Gastrocnemius medialis (tissue), 4 donors: Measurements from ENCODE around the gene ZSCAN30. TPM values are rescaled to one million over a fixed set of nuclear protein-coding genes. Genes with fewer than 3 reads are reported as not detected.

ENCODE experiments used
- ATAC-seq, 2 donors: fragments of 150-250 bp; one replicate each; pipeline ENCODE4 v1.9.1; 2016
- DNase-seq, 2 donors: peaks; one replicate each; pipeline ENCODE4 v3.0.0-alpha.2; 2019
- H3K27ac ChIP-seq, 4 donors: fragments of 200-600 bp; sonication (generic); 1 replicate in 1 of 4; 2 replicates in 3 of 4; pipeline ENCODE4 v1.5.1; 2016 to 2018; ENCODE audit warnings: mild to moderate bottlenecking in 2 of 4, moderate library complexity in 1 of 4
- H3K27me3 ChIP-seq, 3 donors: fragments of 200-600 bp; sonication (generic) in 2 of 3; 1 replicate in 1 of 3; 2 replicates in 2 of 3; pipeline versions ENCODE4 v1.5.1 to v1.6.0; 2016 to 2019; ENCODE audit warnings: mild to moderate bottlenecking in 1 of 3, moderate library complexity in 1 of 3
- H3K36me3 ChIP-seq, 2 donors: fragments of 200-600 bp; sonication (generic) in 1 of 2; one replicate each; pipeline ENCODE4 v1.5.1; 2017 to 2018
- H3K4me1 ChIP-seq, 2 donors: fragments of 200-600 bp; sonication (generic) in 1 of 2; one replicate each; pipeline ENCODE4 v1.5.1; 2016 to 2017; ENCODE audit warnings: mild to moderate bottlenecking in 2 of 2
- H3K4me3 ChIP-seq, 4 donors: fragments of 200-600 bp; sonication (generic) in 3 of 4; 1 replicate in 1 of 4; 2 replicates in 3 of 4; pipeline ENCODE4 v1.5.1; 2016 to 2019; ENCODE audit warnings: mild to moderate bottlenecking in 2 of 4
- H3K9me3 ChIP-seq, 3 donors: fragments of 200-600 bp; sonication (generic) in 2 of 3; 1 replicate in 1 of 3; 2 replicates in 2 of 3; pipeline ENCODE4 v1.5.1; 2016 to 2019
- POLR2A ChIP-seq, 2 donors: fragments of 450-650 bp; IDR thresholded peaks; one replicate each; pipeline ENCODE4 v1.6.1; 2017; ENCODE audit warnings: antibody characterized with exemption in 2 of 2, mild to moderate bottlenecking in 2 of 2, moderate library complexity in 2 of 2
- in situ Hi-C, 4 donors: fragments of 200-750 bp; cut with MboI; loops; one replicate each; pipeline versions ENCODE4 v1.15.0 to v1.8.0; 2017; ENCODE audit warnings: low sequenced_read_pairs in 4 of 4
- intact Hi-C: fragments of 100-400 bp; cut with DNase I; formaldehyde crosslinking; loops from one replicate; pipeline ENCODE4 v1.15.1; 2023; ENCODE audit warnings: low total_unique reads
- total RNA-seq, 4 donors: library from RNA; depleted of rRNA; stranded (reverse); fragments of >200 nt; gene quantifications; one replicate each; pipeline versions ENCODE4 v1.1.0 to v1.2.3, GENCODE V29; 2016
- TF ChIP-seq, protein P1 (sequence below), 5 experiments: fragments of 450-650 bp in 3 of 5; fragments of 200-600 bp in 2 of 5; sonication (generic) in 2 of 5; IDR thresholded peaks in 4 of 5; conservative IDR thresholded peaks in 1 of 5; 1 replicate in 4 of 5; 2 replicates in 1 of 5; pipeline ENCODE4 v1.5.1; 2016 to 2019; ENCODE audit warnings: antibody characterized with exemption in 5 of 5, mild to moderate bottlenecking in 3 of 5, moderate library complexity in 3 of 5

The ZSCAN30 gene
- 10 to 100 TPM in 2 of 4 donors, 1 to 10 TPM in 2; 4.6 to 34.6 (median 8.2) TPM for total RNA-seq

DNA sequence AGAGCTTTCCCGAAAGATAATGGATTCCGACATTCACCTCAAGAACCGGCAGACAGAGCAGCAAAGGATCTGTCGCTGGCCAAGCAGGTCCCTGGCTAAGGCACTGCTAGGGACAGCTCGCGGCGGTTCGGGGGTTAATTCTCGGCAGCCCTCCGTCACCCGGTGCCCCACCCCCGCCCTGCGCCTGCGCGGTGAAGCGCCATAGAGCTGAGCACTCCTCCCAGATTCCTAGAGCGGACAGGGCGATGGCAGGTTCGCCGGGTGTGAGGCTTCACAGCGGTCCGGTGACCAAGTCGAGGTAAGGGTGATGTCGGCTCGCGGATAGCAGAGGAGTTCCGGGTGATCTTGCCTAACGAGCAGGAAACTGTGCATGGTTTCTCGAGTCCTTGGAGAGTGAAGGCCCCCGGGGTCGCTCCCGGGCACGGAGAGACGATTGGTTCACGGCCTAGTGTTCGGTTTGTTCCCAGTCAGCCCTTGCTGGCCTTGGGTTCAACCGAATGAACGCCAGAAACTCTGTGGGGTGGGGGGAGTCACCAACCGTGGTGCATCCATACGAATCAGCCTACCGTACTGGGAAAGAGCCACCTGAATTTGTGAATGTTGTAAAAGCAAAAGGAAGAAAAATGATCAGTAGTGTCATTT, at the start of gene ZSCAN30:
ZSCAN30 (minus strand) TSS at position 136 of the 642 bp plus-strand sequence. CDS start 25,877 bp downstream, outside the sequence.
- in situ Hi-C loops (loop anchor here in 2 of 4 donors (5.0 to 10.0 kb wide), 2 partner anchors 52 to 55 kb away; partner anchors contain the start of gene ZNF24 (in 2 of the 2)), intact Hi-C loops (loop anchor here (1.0 to 2.0 kb wide), 2 partner anchors 50 to 55 kb away; partner anchors contain the start of gene ZNF24)
- ATAC-seq (peak; percentile 98), DNase-seq (peak; percentile 88 to 95)
- Histone ChIP-seq H3K36me3 (peaks cover 0 to 18% of the 10 kb centered on the region in 2 donors), H3K4me1 (peaks cover 21 to 30% of the 10 kb centered on the region in 2 donors), H3K27me3 (no peaks in the 10 kb centered on the region), H3K4me3 (peak within 1 kb of the TSS; percentile 62 to 88 (median 80)), H3K27ac (peak within 1 kb of the TSS; percentile 88 to 92 (median 90)), H3K9me3 (no peaks in the 10 kb centered on the region)
- TF ChIP-seq, protein P1, sequence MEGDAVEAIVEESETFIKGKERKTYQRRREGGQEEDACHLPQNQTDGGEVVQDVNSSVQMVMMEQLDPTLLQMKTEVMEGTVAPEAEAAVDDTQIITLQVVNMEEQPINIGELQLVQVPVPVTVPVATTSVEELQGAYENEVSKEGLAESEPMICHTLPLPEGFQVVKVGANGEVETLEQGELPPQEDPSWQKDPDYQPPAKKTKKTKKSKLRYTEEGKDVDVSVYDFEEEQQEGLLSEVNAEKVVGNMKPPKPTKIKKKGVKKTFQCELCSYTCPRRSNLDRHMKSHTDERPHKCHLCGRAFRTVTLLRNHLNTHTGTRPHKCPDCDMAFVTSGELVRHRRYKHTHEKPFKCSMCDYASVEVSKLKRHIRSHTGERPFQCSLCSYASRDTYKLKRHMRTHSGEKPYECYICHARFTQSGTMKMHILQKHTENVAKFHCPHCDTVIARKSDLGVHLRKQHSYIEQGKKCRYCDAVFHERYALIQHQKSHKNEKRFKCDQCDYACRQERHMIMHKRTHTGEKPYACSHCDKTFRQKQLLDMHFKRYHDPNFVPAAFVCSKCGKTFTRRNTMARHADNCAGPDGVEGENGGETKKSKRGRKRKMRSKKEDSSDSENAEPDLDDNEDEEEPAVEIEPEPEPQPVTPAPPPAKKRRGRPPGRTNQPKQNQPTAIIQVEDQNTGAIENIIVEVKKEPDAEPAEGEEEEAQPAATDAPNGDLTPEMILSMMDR (IDR thresholded peaks at IDR 0.05 in 4 of 5, conservative IDR thresholded peaks at IDR 0.05 in 1 of 5) = peak in 1 of 5 experiments; percentile 24
- TF ChIP-seq POLR2A (IDR thresholded peaks at IDR 0.05) = peak; percentile 51 to 60

DNA sequence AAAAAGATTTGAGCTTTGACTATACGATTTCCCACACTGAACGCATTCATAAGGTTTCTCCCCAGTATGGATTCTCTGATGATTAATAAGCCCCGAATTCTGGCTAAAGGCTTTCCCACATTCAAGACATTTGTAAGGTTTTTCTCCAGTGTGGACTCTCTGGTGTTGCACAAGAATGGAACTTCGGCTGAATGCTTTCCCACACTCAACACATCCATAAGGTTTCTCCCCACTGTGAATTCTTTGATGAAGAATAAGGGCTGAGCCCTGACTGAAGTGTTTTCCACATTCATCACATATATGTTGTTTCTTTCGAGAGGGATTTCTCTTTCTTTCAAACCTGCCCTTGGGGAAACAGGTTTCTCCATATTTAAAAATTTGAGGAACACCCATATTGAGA, 47.3 kb upstream of the ZSCAN30 start:
- no peaks in the 10 kb centered on the region for H3K9me3 ChIP-seq
- H3K4me1 ChIP-seq = peaks cover 31 to 41% of the 10 kb centered on the region in 2 donors
- H3K27me3 ChIP-seq = no peaks in the 10 kb centered on the region
- DNase-seq (no peak), ATAC-seq (no peak)
- peaks cover 0 to 80% of the 10 kb centered on the region in 2 donors for H3K36me3 ChIP-seq
- intact Hi-C loops = no loop called here
- in situ Hi-C loops = no loop called here
- H3K27ac ChIP-seq = no peak overlapping the region
- H3K4me3 ChIP-seq = no peak overlapping the region
- TF ChIP-seq POLR2A (IDR thresholded peaks at IDR 0.05) = no peak
- TF ChIP-seq, protein P1 (IDR thresholded peaks at IDR 0.05 in 4 of 5, conservative IDR thresholded peaks at IDR 0.05 in 1 of 5) = no peak

DNA sequence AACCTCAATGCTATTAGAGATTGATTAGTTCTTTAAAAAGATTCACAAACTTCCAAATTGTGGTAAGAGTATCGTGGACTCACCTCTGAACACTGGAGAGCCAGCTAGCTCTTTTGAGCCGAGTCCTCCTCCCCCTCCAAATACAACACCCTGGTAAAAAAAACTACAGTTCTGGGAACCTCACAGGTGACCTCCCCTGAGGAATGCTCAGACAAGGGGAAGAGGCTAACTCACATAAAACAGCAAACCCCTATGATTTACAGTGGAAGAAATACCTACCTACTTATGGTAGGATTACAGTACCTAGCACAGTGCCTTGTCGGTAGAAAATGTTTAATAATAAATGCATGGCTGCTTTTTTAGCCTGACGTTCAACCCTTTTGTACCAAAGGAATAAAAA, 45.8 kb upstream of the ZSCAN30 start:
- ATAC-seq (no peak), DNase-seq (no peak)
- Histone ChIP-seq H3K27ac (no peak overlapping the region), H3K27me3 (no peaks in the 10 kb centered on the region), H3K4me3 (no peak overlapping the region), H3K4me1 (peaks cover 21 to 27% of the 10 kb centered on the region in 2 donors), H3K36me3 (peaks cover 0 to 92% of the 10 kb centered on the region in 2 donors), H3K9me3 (no peaks in the 10 kb centered on the region)
- in situ Hi-C loops (no loop called here), intact Hi-C loops (no loop called here)
- no peak for TF ChIP-seq POLR2A (IDR thresholded peaks at IDR 0.05)
- TF ChIP-seq, protein P1 (IDR thresholded peaks at IDR 0.05 in 4 of 5, conservative IDR thresholded peaks at IDR 0.05 in 1 of 5) = no peak

DNA sequence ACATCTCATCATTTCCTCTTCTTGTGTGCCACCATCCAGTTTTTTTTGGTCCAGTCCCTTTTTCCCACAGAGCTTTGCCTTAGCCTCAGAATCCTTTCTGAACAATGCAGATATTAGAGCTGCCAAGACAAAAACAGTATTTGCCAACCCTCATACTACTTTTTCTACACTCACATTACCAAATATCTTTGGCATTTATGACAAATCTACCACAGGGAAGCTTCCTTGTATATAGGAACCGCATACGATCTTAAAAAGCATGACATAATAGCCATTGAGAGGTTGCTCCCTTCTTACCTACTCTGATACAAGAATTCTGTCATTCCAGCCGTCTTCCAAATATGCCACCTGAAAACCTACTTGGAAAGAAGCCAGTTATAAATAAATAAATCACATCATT, 44.8 kb upstream of the ZSCAN30 start:
- Histone ChIP-seq H3K36me3 (peaks cover 0 to 86% of the 10 kb centered on the region in 2 donors), H3K4me1 (peaks cover 11 to 18% of the 10 kb centered on the region in 2 donors), H3K9me3 (no peaks in the 10 kb centered on the region), H3K27me3 (no peaks in the 10 kb centered on the region), H3K27ac (no peak overlapping the region), H3K4me3 (no peak overlapping the region)
- TF ChIP-seq, protein P1 (IDR thresholded peaks at IDR 0.05 in 4 of 5, conservative IDR thresholded peaks at IDR 0.05 in 1 of 5) = no peak
- no peak for TF ChIP-seq POLR2A (IDR thresholded peaks at IDR 0.05)
- no peak for ATAC-seq
- in situ Hi-C loops (no loop called here), intact Hi-C loops (no loop called here)
- no peak for DNase-seq
